Measurements from ENCODE around the gene ACOT13.

The ACOT13 gene

GRCh38 chr6:24646771-24647170, 20.1 kb upstream of the ACOT13 start:
- in situ Hi-C loops (cut with MboI; ENCODE audit: low sequenced_read_pairs, unreplicated experiment): no loop called here
- DNase-seq (ENCODE audit: low spot score): no peak
- TF ChIP-seq, protein P1, sequence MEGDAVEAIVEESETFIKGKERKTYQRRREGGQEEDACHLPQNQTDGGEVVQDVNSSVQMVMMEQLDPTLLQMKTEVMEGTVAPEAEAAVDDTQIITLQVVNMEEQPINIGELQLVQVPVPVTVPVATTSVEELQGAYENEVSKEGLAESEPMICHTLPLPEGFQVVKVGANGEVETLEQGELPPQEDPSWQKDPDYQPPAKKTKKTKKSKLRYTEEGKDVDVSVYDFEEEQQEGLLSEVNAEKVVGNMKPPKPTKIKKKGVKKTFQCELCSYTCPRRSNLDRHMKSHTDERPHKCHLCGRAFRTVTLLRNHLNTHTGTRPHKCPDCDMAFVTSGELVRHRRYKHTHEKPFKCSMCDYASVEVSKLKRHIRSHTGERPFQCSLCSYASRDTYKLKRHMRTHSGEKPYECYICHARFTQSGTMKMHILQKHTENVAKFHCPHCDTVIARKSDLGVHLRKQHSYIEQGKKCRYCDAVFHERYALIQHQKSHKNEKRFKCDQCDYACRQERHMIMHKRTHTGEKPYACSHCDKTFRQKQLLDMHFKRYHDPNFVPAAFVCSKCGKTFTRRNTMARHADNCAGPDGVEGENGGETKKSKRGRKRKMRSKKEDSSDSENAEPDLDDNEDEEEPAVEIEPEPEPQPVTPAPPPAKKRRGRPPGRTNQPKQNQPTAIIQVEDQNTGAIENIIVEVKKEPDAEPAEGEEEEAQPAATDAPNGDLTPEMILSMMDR (IDR thresholded peaks at IDR 0.05; ENCODE audit: borderline replicate concordance, control extremely low read depth, extremely low read depth, insufficient read depth, missing control alignments): no peak

- in situ Hi-C loops (cut with MboI; ENCODE audit: low sequenced_read_pairs, unreplicated experiment): no loop called here
- TF ChIP-seq, protein P1 (IDR thresholded peaks at IDR 0.05; ENCODE audit: borderline replicate concordance, control extremely low read depth, extremely low read depth, insufficient read depth, missing control alignments): no peak
- DNase-seq (ENCODE audit: low spot score): no peak
These were observed 18.6 kb upstream of the ACOT13 start for GRCh38 chr6:24648276-24648675.

GRCh38 chr6:24649691-24650090, 17.2 kb upstream of the ACOT13 start:
- no peak for DNase-seq (ENCODE audit: low spot score)
- TF ChIP-seq, protein P1 (IDR thresholded peaks at IDR 0.05; ENCODE audit: borderline replicate concordance, control extremely low read depth, extremely low read depth, insufficient read depth, missing control alignments): no peak
- in situ Hi-C loops (cut with MboI; ENCODE audit: low sequenced_read_pairs, unreplicated experiment): no loop called here

GRCh38 chr6:24650365-24650764, 16.5 kb upstream of the ACOT13 start:
- TF ChIP-seq, protein P1 (IDR thresholded peaks at IDR 0.05; ENCODE audit: borderline replicate concordance, control extremely low read depth, extremely low read depth, insufficient read depth, missing control alignments): no peak
- in situ Hi-C loops (cut with MboI; ENCODE audit: low sequenced_read_pairs, unreplicated experiment): no loop called here
- no peak for DNase-seq (ENCODE audit: low spot score)

- DNase-seq (ENCODE audit: low spot score): no peak
- in situ Hi-C loops (cut with MboI; ENCODE audit: low sequenced_read_pairs, unreplicated experiment): no loop called here
- TF ChIP-seq, protein P1 (IDR thresholded peaks at IDR 0.05; ENCODE audit: borderline replicate concordance, control extremely low read depth, extremely low read depth, insufficient read depth, missing control alignments): no peak
These were observed 11.7 kb upstream of the ACOT13 start for GRCh38 chr6:24655215-24655614.

DNA sequence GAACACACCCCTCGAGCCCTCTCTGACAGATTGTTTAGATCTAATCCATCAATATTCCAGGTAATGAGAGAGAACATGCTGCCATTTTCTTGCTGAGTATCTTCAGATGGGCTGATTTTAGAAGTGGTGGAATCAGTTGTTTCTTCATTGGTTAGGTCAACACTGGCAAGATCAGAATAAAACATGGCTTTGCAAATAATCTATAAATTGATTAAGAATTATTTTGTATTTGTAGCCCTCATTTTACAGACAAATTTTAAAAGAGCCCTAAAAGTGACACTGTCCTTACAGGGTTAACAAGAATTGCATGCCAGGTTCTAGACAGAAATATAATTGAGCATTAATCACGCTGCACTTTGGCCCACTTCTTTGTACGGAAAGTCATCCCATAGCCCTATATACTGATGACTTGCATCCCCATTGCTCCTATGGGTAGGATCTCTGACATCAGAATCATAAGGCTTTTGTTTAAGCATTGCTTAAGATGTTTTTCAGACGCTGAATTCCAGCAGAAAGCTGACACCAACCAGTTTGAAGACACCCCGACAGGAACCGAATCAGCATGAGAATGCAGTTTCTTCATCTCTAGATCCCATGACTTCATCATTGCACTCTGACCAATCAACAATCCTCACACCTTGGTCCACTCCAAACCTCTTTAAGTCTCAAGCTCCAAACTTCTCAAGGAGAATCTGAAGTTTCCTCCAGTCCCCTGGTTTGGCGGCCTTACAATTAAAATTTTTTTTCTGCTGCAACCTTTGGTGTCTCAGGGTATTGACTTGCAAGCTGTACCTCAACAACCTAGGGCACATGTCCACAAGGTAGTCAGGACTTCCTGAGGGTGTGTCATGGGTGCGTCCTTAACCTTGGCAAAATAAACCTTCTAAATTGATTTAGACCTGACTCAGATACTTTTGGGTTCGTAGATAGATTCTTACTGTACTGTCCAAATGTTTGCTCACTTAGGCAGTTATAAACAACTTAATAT, 8.0 kb upstream of the ACOT13 start:
- DNase-seq (ENCODE audit: low spot score): no peak
- in situ Hi-C loops (cut with MboI; ENCODE audit: low sequenced_read_pairs, unreplicated experiment): no loop called here
- TF ChIP-seq, protein P1 (IDR thresholded peaks at IDR 0.05; ENCODE audit: borderline replicate concordance, control extremely low read depth, extremely low read depth, insufficient read depth, missing control alignments): no peak
